G401.6 (cell line): ENCODE measurements around the gene SERPINH1.
A peak's percentile ranks its signal among the peaks of the same experiment; 100 is the strongest.

Experiments
- FAIRE-seq: peaks from 2 replicates; lab custom pipeline; 2012; peaks lifted over from hg19 to GRCh38; lab: Jason Lieb, UNC

Gene SERPINH1

GRCh38 chr11:75532200-75533048 lies 29.6 kb upstream of the SERPINH1 start:
- FAIRE-seq, result peak; percentile 85

GRCh38 chr11:75533896-75534258 lies 28.2 kb upstream of the SERPINH1 start:
- FAIRE-seq, result no peak

- no peak for FAIRE-seq
Measured at GRCh38 chr11:75534259-75535069, 27.6 kb upstream of the SERPINH1 start.

GRCh38 chr11:75535071-75535470 lies 27.0 kb upstream of the SERPINH1 start:
- FAIRE-seq, result no peak

DNA sequence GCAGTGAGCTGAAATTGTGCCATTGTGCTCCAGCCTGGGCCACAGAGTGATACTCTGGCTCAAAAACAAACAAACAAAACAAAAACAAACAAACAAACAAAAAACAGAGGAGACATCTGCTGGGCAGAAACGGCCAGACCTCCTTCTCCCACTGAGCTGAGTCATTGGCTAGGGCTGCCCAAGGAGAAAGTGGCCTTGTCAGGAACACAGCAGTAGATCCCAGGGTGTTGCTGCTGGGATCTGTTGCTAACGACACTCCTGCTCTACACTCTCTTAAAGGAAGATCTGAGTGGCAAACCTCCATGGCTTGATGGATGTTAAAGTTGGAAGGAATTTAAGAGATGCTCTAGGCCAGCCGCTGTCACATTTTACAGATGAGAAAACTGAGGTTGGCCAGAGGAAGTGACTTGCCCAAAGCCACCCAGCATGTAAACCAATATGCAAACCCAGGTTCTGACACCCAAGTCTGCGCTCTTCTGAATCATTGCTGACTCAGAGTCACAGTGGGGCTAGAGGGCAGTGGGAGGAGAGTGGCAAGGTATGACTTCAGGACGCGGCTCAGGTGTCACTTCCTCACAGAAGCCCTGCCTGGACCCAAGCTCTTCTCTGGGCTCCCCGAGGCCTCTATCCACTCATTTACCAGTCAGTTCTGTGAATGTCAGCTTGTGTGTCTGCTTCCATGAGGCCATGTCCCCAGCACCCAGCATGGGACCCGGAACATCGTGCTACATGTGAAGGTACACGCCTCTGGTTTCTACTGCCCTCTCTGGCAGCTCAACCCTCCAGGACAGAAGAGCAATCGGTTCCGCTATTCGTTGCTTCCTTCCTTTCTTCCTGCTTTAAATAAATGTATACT lies 25.0 kb upstream of the SERPINH1 start:
- FAIRE-seq, result no peak

GRCh38 chr11:75537740-75538139 lies 24.3 kb upstream of the SERPINH1 start:
- no peak for FAIRE-seq

DNA sequence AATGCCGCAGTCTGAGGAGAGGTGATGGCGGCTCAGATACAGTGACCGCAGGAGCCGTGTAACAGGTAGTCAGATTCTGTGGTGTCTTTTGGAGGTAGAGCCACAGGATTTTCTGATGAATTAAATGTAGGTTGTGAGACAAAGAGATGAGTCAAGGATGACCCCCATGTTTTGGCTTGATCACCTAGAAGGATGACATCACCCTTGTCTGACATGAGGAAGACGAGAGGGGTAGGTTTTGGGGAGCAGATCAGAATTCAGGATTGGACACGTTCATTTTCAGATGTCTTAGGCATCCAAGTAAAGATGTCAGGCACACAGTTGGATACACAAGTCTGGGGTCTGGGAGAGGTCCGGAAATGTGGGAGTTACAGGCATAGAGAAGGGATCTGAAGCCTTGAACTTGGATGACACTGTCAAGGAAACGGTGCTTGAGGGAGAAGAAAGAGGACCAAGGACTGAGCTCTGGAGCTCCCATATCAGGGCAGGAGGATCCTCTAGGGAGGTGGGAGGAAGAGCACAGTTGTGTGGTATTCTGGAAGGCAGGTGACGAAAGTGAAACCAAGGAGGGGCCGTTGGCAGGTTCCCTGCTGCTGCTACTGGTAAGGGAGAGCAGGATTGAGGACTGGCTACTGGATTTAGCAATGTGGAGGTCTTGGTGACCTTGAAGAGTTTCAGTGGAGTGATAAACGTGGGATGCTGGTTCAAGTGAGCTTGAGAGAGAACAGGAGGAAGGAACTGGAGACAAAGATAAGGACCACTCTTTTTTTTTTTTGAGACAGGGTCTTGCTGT lies 23.7 kb upstream of the SERPINH1 start:
- no peak for FAIRE-seq

- no peak for FAIRE-seq
Measured at GRCh38 chr11:75539459-75540334, 22.4 kb upstream of the SERPINH1 start.

- no peak for FAIRE-seq
Measured at GRCh38 chr11:75541193-75542087, 20.6 kb upstream of the SERPINH1 start.

- no peak for FAIRE-seq
Measured at GRCh38 chr11:75542088-75542438, 20.0 kb upstream of the SERPINH1 start.

- FAIRE-seq, result no peak
Measured at GRCh38 chr11:75543806-75544205, 18.2 kb upstream of the SERPINH1 start.

- no peak for FAIRE-seq
Measured at GRCh38 chr11:75547177-75547576, 14.9 kb upstream of the SERPINH1 start.

DNA sequence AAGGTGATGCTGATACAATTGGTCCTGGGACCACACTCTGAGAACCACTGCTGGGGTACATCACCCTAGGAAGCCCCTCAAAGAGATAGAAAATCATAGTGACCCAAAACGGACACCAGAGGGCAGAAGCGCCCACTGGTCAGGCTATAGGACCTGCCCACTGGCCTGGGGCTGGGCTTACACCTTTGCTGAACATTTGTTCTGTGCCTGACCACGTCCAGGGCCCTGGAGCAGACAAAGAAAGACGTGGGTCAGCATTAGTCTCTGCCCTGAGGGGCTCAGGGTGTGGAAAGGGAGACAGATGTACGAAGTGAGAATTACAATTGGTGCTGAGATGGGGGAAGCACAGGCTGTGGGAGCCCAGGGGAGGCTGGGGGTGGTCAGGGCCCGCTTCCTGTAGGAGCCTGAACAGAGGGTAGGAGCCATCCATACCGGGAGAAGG lies 14.4 kb upstream of the SERPINH1 start:
- no peak for FAIRE-seq

GRCh38 chr11:75548595-75549272 lies 13.3 kb upstream of the SERPINH1 start:
- FAIRE-seq, result no peak

DNA sequence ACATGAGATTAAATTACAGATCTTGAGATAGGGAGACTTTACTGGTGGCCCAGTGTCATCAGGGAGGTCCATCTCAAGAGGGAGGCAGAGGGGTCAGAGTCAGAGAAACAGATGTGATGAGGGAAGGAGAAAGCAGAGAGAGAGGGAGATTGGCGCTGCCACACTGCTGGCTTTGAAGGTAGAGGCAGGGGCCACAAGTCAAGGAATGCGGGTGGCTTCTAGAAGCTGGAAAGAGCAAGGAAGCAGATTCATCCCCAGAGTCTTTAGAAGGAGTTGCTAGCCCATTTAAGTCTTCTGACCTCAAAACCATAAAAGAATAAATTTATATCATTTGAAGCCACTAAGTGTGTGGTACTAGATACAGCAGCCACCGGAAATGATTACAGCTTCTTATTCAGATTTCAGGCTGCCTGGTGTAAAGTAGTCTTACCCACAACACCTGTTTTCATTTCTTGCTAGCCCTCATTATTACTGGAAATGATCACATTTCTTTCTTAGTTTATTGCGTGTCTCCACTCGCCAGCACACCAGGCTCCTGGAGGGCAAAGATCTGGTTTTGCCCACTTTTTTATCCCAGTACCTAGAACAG lies 12.6 kb upstream of the SERPINH1 start:
- no peak for FAIRE-seq

GRCh38 chr11:75553182-75553581 lies 8.9 kb upstream of the SERPINH1 start:
- FAIRE-seq, result no peak

DNA sequence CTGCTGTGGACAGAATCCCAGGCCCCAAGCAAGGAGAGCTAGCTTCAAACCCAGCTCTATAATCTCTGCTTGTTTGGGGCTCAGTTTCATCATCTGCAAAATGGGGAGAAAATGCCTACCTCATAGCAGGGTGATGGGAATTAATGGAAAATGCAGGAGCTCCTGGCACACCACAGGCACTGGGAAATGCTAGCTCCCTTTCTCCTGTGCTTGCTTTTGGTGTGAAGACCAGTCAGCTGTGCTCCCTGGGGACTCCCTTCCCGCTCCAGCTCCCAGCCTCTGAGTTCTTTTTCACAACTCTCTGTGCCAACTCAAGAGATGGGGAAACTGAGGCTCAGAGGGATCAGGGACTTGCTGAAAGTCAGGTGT lies 8.2 kb upstream of the SERPINH1 start:
- no peak for FAIRE-seq

GRCh38 chr11:75554258-75555022 lies 7.6 kb upstream of the SERPINH1 start:
- FAIRE-seq, result no peak
